WI38 (cell line): ENCODE data around the gene CAMSAP1.

Source experiments
- H3K4me3 ChIP-seq: 2 replicates; pipeline ENCODE4 v1.5.1; 2011; ENCODE audit warnings: low read depth, mild to moderate bottlenecking, control low read depth, low read length
- CTCF ChIP-seq: IDR thresholded peaks from 2 replicates; pipeline ENCODE4 v1.5.1; 2012; ENCODE audit warnings: low read depth, mild to moderate bottlenecking, control low read depth, low read length

CAMSAP1 gene

GRCh38 chr9:135787317-135787716 is 120.0 kb downstream of the CAMSAP1 start:
- TF ChIP-seq CTCF, result no peak
- H3K4me3 ChIP-seq, result no peak overlapping the region

GRCh38 chr9:135786146-135786690 is 121.1 kb downstream of the CAMSAP1 start:
- TF ChIP-seq CTCF, result no peak

GRCh38 chr9:135785013-135785575 is 122.3 kb downstream of the CAMSAP1 start:
- H3K4me3 ChIP-seq, result no peak overlapping the region
- no peak for TF ChIP-seq CTCF

More at GRCh38 chr9:135786146-135786690, 121.1 kb downstream of the CAMSAP1 start:
- no peak overlapping the region for H3K4me3 ChIP-seq

GRCh38 chr9:135783540-135784245 is 123.7 kb downstream of the CAMSAP1 start:
- no peak overlapping the region for H3K4me3 ChIP-seq
- TF ChIP-seq CTCF, result 0 out of 2 replicates have a peak, but pooled peaks have one; percentile 8

- H3K4me3 ChIP-seq, result no peak overlapping the region
- no peak for TF ChIP-seq CTCF
Measured at GRCh38 chr9:135782946-135783345, 124.4 kb downstream of the CAMSAP1 start.

GRCh38 chr9:135780626-135781025 is 126.7 kb downstream of the CAMSAP1 start:
- H3K4me3 ChIP-seq, result no peak overlapping the region
- no peak for TF ChIP-seq CTCF

GRCh38 chr9:135780086-135780485 is 127.3 kb downstream of the CAMSAP1 start:
- H3K4me3 ChIP-seq, result no peak overlapping the region
- TF ChIP-seq CTCF, result no peak
